Vagina (tissue), 2 donors: ENCODE results near the gene ORC6.

ENCODE experiments used
- POLR2AphosphoS5 ChIP-seq, 2 donors: sonication (generic); formaldehyde crosslinking; IDR thresholded peaks; one replicate each; pipeline ENCODE4 v1.9.0; 2017; ENCODE audit warnings: antibody characterized with exemption in 2 of 2, mild to moderate bottlenecking in 2 of 2, low read depth in 1 of 2; ENCODE audit not compliant: insufficient read depth in 1 of 2
- TF ChIP-seq, protein P1 (sequence below), 3 experiments: fragments of 450-650 bp in 2 of 3; fragments of 200-600 bp in 1 of 3; sonication (generic) in 1 of 3; IDR thresholded peaks; one replicate each; pipeline ENCODE4 v1.5.1; 2017 to 2019; ENCODE audit warnings: antibody characterized with exemption in 3 of 3, mild to moderate bottlenecking in 2 of 3, moderate library complexity in 2 of 3

DNA sequence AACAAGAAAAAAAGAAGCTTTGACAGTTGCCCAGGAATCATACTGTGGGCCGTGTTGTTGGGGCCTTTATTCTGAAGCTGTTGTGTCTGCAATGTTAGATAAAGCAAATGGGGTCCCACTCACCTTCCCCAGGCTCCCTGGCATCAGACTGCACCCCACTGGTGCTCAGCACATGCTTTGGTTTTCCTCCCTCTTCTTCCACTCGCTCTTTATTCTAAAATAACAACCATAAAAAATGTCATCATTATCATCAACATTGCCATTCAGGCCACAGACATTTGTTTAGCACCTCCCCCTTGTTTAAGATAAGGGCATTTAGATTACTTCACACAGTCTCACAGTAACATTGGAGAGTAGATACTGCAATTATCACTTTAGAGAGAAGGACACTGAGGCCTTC lies 50.5 kb downstream of the ORC6 start:
- TF ChIP-seq, protein P1, sequence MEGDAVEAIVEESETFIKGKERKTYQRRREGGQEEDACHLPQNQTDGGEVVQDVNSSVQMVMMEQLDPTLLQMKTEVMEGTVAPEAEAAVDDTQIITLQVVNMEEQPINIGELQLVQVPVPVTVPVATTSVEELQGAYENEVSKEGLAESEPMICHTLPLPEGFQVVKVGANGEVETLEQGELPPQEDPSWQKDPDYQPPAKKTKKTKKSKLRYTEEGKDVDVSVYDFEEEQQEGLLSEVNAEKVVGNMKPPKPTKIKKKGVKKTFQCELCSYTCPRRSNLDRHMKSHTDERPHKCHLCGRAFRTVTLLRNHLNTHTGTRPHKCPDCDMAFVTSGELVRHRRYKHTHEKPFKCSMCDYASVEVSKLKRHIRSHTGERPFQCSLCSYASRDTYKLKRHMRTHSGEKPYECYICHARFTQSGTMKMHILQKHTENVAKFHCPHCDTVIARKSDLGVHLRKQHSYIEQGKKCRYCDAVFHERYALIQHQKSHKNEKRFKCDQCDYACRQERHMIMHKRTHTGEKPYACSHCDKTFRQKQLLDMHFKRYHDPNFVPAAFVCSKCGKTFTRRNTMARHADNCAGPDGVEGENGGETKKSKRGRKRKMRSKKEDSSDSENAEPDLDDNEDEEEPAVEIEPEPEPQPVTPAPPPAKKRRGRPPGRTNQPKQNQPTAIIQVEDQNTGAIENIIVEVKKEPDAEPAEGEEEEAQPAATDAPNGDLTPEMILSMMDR (IDR thresholded peaks at IDR 0.05): no peak
- no peak for TF ChIP-seq POLR2AphosphoS5 (IDR thresholded peaks at IDR 0.05; ENCODE audit: insufficient read depth in 1 of 2, low read depth in 1 of 2)
